Thoracic aorta (tissue), 2 donors: ENCODE data around the gene PDCD1. TPM values are rescaled to one million over a fixed set of nuclear protein-coding genes. Genes with fewer than 3 reads are reported as not detected.

Experiments
- ATAC-seq: fragments of 150-250 bp; one replicate; pipeline ENCODE4 v1.8.0; 2017; ENCODE audit warnings: low read depth; ENCODE audit not compliant: insufficient number of reproducible peaks, low FRiP score
- DNase-seq: peaks from one replicate; pipeline ENCODE4 v3.0.0-alpha.2; 2020; ENCODE audit warnings: low spot score
- H3K27ac ChIP-seq, 2 donors: fragments of 200-600 bp; sonication (generic); 1 replicate in 1 of 2; 2 replicates in 1 of 2; pipeline ENCODE4 v1.5.1; 2016; ENCODE audit warnings: mild to moderate bottlenecking in 2 of 2, moderate library complexity in 2 of 2
- H3K27me3 ChIP-seq: fragments of 200-600 bp; sonication (generic); replicated peaks from 2 replicates; pipeline ENCODE4 v1.6.0; 2016; ENCODE audit warnings: mild to moderate bottlenecking; ENCODE audit not compliant: insufficient read depth
- H3K36me3 ChIP-seq: fragments of 200-600 bp; sonication (generic); one replicate; pipeline ENCODE4 v1.5.1; 2016
- H3K4me1 ChIP-seq, 2 donors: fragments of 200-600 bp; sonication (generic); 1 replicate in 1 of 2; 2 replicates in 1 of 2; pipeline versions ENCODE4 v1.5.1 to v1.6.0; 2016; ENCODE audit warnings: low read depth in 2 of 2, mild to moderate bottlenecking in 1 of 2; ENCODE audit not compliant: control insufficient read depth in 1 of 2
- H3K4me3 ChIP-seq: fragments of 200-600 bp; sonication (generic); 2 replicates; pipeline ENCODE4 v1.5.1; 2016; ENCODE audit warnings: mild to moderate bottlenecking
- H3K9me3 ChIP-seq: fragments of 200-600 bp; sonication (generic); 2 replicates; pipeline ENCODE4 v1.5.1; 2016
- total RNA-seq, 2 donors: library from RNA; depleted of rRNA; stranded (reverse); fragments of >200 nt; gene quantifications; one replicate each; pipeline versions ENCODE4 v1.1.0 to v1.2.3, GENCODE V29; 2016
- TF ChIP-seq, protein P1 (sequence below): fragments of 200-600 bp; sonication (generic); IDR thresholded peaks from one replicate; pipeline ENCODE4 v1.5.1; 2019; ENCODE audit warnings: antibody characterized with exemption

PDCD1 gene
- total RNA-seq, 2 donors from 2014 or later, result 0.68 to 0.92 TPM

DNA sequence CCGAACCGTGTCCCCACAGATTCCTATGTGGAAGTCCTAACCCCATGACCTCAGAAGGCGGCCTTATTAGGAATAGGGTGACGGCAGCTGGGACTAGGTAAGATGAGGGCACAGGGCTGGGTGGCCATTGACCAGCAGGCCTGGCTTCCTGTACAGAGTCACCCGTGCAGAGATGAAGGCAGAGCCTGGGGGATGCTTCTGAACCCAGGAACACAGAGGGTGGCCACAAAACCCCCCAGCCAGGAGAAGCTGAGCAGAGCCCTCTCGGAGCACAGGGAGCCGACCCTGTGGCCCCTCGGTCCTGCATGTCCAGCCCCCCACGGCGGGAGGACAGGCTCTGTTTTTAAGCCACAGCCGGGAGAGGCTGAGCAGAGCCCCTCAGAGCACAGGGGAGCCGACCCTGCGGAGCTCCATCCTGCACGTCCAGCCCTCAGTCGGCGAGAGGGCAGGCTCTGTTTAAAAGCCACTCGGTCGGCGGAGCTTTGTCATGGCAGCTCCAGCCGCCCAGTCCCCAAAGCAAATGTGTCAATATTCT is 2.7 kb downstream of the PDCD1 start:
- TF ChIP-seq, protein P1, sequence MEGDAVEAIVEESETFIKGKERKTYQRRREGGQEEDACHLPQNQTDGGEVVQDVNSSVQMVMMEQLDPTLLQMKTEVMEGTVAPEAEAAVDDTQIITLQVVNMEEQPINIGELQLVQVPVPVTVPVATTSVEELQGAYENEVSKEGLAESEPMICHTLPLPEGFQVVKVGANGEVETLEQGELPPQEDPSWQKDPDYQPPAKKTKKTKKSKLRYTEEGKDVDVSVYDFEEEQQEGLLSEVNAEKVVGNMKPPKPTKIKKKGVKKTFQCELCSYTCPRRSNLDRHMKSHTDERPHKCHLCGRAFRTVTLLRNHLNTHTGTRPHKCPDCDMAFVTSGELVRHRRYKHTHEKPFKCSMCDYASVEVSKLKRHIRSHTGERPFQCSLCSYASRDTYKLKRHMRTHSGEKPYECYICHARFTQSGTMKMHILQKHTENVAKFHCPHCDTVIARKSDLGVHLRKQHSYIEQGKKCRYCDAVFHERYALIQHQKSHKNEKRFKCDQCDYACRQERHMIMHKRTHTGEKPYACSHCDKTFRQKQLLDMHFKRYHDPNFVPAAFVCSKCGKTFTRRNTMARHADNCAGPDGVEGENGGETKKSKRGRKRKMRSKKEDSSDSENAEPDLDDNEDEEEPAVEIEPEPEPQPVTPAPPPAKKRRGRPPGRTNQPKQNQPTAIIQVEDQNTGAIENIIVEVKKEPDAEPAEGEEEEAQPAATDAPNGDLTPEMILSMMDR, result no peak

DNA sequence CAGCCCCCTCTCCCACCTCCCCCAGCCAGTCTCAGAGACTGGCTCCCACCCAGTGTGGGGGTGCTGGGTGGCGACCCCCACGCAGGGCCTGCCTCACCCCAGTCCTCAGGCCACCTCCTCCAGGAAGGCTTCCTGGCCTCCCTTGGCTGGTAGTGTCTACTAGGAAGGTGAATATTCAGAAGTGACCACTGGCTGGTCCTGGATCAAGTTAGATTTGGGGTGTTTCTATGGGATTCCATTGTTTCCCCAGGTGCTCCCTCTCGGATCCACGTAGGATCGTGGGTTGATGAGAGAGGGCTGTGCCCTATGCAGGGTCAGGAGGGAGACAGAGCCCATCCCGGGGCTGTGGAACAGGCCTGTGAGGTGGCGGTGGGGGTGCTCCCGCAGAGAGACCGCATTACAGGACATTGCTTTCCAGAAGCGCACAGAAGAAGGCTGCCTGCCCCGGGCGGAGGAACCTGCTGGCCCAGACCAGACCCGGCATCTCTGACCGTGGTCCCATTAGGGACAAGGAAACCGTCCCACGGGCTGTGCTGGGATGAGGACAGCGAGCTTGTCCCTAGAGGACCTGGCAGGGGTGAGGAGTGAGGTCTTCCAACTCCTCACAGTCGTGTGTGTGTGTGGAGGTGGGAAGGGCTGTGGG is 3.3 kb downstream of the PDCD1 start:
- Histone ChIP-seq H3K4me3 (no peak overlapping the region), H3K4me1 (no peaks in the 10 kb centered on the region), H3K36me3 (no peaks in the 10 kb centered on the region), H3K27ac (no peak overlapping the region), H3K9me3 (no peaks in the 10 kb centered on the region), H3K27me3 (no peaks in the 10 kb centered on the region)
- ATAC-seq (no peak), DNase-seq (no peak)
- TF ChIP-seq, protein P1, result no peak

More for the DNA sequence above, 2.7 kb downstream of the PDCD1 start:
- Histone ChIP-seq H3K4me1 (no peaks in the 10 kb centered on the region), H3K27me3 (no peaks in the 10 kb centered on the region), H3K36me3 (no peaks in the 10 kb centered on the region), H3K4me3 (no peak overlapping the region), H3K27ac (no peak overlapping the region), H3K9me3 (no peaks in the 10 kb centered on the region)
- ATAC-seq, result no peak
- no peak for DNase-seq

DNA sequence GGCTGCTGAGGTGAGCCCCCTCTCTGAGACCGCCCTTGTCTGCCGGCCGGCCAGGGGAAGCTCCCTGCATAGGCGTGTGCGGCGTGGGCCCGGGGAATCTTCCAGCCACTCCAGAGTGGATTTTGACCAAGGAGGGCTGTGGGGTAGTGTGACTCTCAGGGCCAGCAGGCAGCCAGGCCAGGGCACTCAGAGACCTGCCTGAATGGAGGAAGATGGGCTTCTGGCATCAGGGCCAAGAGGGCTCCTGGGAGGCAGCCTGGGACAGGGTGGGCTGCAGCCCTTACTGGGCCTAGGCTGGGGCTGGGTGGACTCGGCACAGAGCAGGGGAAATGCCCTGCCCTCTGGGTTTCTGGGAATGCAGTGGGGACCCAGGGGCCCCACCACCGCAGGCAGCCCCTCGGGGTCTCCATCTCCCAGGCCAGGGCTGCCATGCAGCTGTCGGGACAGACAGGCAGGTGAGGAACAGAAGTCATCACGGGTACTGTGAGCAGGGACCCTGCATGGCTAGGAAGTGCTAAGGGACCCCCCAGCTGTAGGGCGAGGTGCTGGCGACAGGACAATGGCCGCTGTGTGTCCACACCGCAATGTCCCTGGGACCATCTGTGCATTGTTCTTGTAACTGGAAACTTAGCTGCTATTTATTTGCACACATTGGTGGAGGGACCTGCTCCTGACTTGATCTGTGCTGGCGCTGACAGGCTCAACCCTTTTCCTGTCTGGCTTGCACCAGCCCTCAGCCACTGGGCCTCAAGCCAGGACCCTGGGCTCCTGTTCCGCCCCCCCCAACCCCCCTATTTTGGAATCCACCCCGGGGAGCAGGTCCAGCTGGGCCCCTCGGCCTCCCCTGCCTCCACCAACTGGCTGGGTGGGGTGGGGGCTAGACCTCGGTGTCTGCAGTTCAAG is 4.1 kb downstream of the PDCD1 start:
- Histone ChIP-seq H3K27ac (no peak overlapping the region), H3K27me3 (no peaks in the 10 kb centered on the region), H3K9me3 (no peaks in the 10 kb centered on the region), H3K36me3 (no peaks in the 10 kb centered on the region), H3K4me3 (no peak overlapping the region), H3K4me1 (no peaks in the 10 kb centered on the region)
- ATAC-seq (no peak), DNase-seq (no peak)
- TF ChIP-seq, protein P1, result no peak

DNA sequence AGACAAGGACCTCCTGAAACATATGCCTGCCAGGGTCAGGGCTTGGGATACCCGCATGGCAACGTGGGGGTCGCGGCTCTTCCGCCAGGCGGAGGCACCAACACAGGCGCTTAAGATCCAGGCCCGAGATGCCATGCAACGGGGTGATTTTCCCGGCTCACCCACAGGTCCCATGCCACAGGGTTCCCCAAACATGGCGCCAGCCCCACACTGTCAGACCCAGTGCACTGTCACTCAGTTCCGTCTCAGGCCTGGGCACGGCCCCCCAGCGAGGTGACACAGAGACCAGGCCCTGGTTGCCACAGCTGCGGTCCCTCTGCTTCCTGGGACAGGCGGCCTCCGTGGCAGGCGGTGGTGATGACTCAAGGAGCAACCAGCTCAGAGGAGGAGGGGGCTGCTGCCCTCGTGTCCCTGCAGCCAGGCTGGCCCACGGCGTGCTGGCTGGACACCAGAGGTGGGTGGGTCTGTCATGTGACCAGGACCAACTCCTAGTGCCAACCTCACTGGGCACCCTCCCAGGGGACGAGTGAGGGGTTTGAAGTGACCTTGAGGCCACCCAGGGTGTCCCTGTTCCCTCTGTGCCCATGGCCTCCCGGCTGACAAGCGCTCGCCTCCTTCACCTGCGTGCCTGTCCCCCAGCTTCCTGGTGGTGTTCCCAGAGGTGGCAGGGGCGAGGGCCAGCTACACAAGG is 4.9 kb downstream of the PDCD1 start:
- no peaks in the 10 kb centered on the region for H3K36me3 ChIP-seq
- H3K9me3 ChIP-seq, result no peaks in the 10 kb centered on the region
- TF ChIP-seq, protein P1, result no peak
- no peak overlapping the region for H3K4me3 ChIP-seq
- DNase-seq, result no peak
- ATAC-seq, result no peak
- H3K27me3 ChIP-seq, result no peaks in the 10 kb centered on the region
- no peaks in the 10 kb centered on the region for H3K4me1 ChIP-seq
- H3K27ac ChIP-seq, result no peak overlapping the region
